Stimulated activated naive CD4-positive, alpha-beta T cell (primary cell): ENCODE data around the gene ZNF536.
A peak's percentile ranks its signal among the peaks of the same experiment; 100 is the strongest.
"Not testable (repeated sequence)": the region's sequence is repeated elsewhere in the genome, so short reads cannot be mapped to it uniquely, and the experiment has no call there.

Source experiments
- DNase-seq, 6 experiments: peaks; one replicate each; lab custom pipeline; 2025; lab: John Stamatoyannopoulos, UW

ZNF536 gene

GRCh38 chr19:30482956-30483355 is 110.8 kb downstream of the ZNF536 start:
- DNase-seq = no peak

- DNase-seq = not testable (repeated sequence)
Measured at GRCh38 chr19:30486250-30486649, 114.1 kb downstream of the ZNF536 start.

- DNase-seq = no peak
Measured at GRCh38 chr19:30487178-30487577, 115.0 kb downstream of the ZNF536 start.

GRCh38 chr19:30488191-30488590 is 116.0 kb downstream of the ZNF536 start:
- DNase-seq = no peak

GRCh38 chr19:30490760-30491159 is 118.6 kb downstream of the ZNF536 start:
- DNase-seq = no peak

GRCh38 chr19:30492586-30493270 is 120.5 kb downstream of the ZNF536 start:
- no peak for DNase-seq

- no peak for DNase-seq
Measured at GRCh38 chr19:30497034-30497433, 124.8 kb downstream of the ZNF536 start.

- DNase-seq = not testable (repeated sequence)
Measured at GRCh38 chr19:30498085-30498484, 125.9 kb downstream of the ZNF536 start.

GRCh38 chr19:30498707-30499106 is 126.5 kb downstream of the ZNF536 start:
- DNase-seq = no peak

GRCh38 chr19:30504272-30504671 is 132.1 kb downstream of the ZNF536 start:
- DNase-seq = no peak

GRCh38 chr19:30512176-30513081 is 140.2 kb downstream of the ZNF536 start:
- DNase-seq = no peak

- no peak for DNase-seq
Measured at GRCh38 chr19:30513082-30513411, 140.9 kb downstream of the ZNF536 start.

GRCh38 chr19:30516111-30516510 is 143.9 kb downstream of the ZNF536 start:
- DNase-seq = no peak

- DNase-seq = no peak
Measured at GRCh38 chr19:30516531-30516930, 144.3 kb downstream of the ZNF536 start.

- DNase-seq = peak in 1 of 6 experiments; percentile 0
Measured at GRCh38 chr19:30518965-30519606, 146.9 kb downstream of the ZNF536 start.

- no peak for DNase-seq
Measured at GRCh38 chr19:30519607-30520205, 147.5 kb downstream of the ZNF536 start.

- DNase-seq = no peak
Measured at GRCh38 chr19:30520735-30521479, 148.7 kb downstream of the ZNF536 start.

- DNase-seq = no peak
Measured at GRCh38 chr19:30521937-30522336, 149.8 kb downstream of the ZNF536 start.

GRCh38 chr19:30522341-30522740 is 150.2 kb downstream of the ZNF536 start:
- no peak for DNase-seq

- DNase-seq = no peak
Measured at GRCh38 chr19:30523791-30524190, 151.6 kb downstream of the ZNF536 start.

- DNase-seq = no peak
Measured at GRCh38 chr19:30525383-30525782, 153.2 kb downstream of the ZNF536 start.

- DNase-seq = no peak
Measured at GRCh38 chr19:30528919-30529318, 156.7 kb downstream of the ZNF536 start.
